Esophagus muscularis mucosa (tissue), 4 donors: ENCODE data around the gene CASTOR1. TPM values are rescaled to one million over a fixed set of nuclear protein-coding genes. Genes with fewer than 3 reads are reported as not detected.
A peak's percentile ranks its signal among the peaks of the same experiment; 100 is the strongest.

Experiments used
- DNase-seq: peaks from one replicate; pipeline ENCODE4 v3.0.0-alpha.2; 2017; ENCODE audit errors: extremely low spot score
- H3K27ac ChIP-seq, 4 donors: fragments of 200-600 bp; sonication (generic); replicated peaks in 1 of 4; 1 replicate in 3 of 4; 2 replicates in 1 of 4; pipeline ENCODE4 v1.5.1; 2016 to 2019; ENCODE audit warnings: mild to moderate bottlenecking in 1 of 4
- H3K27me3 ChIP-seq, 4 donors: fragments of 200-600 bp; sonication (generic); one replicate each; pipeline versions ENCODE4 v1.5.1 to v1.6.0; 2016 to 2019
- H3K36me3 ChIP-seq, 4 donors: fragments of 200-600 bp; sonication (generic); one replicate each; pipeline ENCODE4 v1.5.1; 2016 to 2019
- H3K4me1 ChIP-seq, 4 donors: fragments of 200-600 bp; sonication (generic); one replicate each; pipeline ENCODE4 v1.5.1; 2016 to 2019
- H3K4me3 ChIP-seq, 4 donors: fragments of 200-600 bp; sonication (generic); 1 replicate in 2 of 4; 2 replicates in 2 of 4; pipeline ENCODE4 v1.5.1; 2016 to 2019; ENCODE audit warnings: mild to moderate bottlenecking in 4 of 4, moderate library complexity in 1 of 4
- H3K9me3 ChIP-seq, 4 donors: fragments of 200-600 bp; sonication (generic); 1 replicate in 3 of 4; 2 replicates in 1 of 4; pipeline ENCODE4 v1.5.1; 2016 to 2019
- EP300 ChIP-seq: sonication (generic); formaldehyde crosslinking; IDR thresholded peaks from one replicate; pipeline ENCODE4 v1.6.1; 2017; ENCODE audit warnings: antibody characterized with exemption
- POLR2A ChIP-seq: fragments of 450-650 bp; IDR thresholded peaks from one replicate; pipeline ENCODE4 v1.6.1; 2017; ENCODE audit warnings: antibody characterized with exemption, moderate library complexity, mild to moderate bottlenecking, low read depth
- POLR2AphosphoS5 ChIP-seq, 2 donors: sonication (generic); formaldehyde crosslinking; IDR thresholded peaks; one replicate each; pipeline ENCODE4 v1.6.1; 2017; ENCODE audit warnings: antibody characterized with exemption in 2 of 2
- WGBS: methylation state at CpG from one replicate; pipeline ENCODE4 v1.1.5; 2018; 5-methylcytosine and 5-hydroxymethylcytosine counted together
- intact Hi-C: fragments of 100-400 bp; cut with DNase I; formaldehyde crosslinking; loops from one replicate; pipeline ENCODE4 v1.15.1; 2023
- total RNA-seq, 4 donors: library from RNA; depleted of rRNA; stranded (reverse); fragments of >200 nt; gene quantifications; one replicate each; pipeline versions ENCODE4 v1.1.0 to v1.2.1, GENCODE V29; 2016
- TF ChIP-seq, protein P1 (sequence below), 3 experiments: fragments of 200-600 bp in 2 of 3; fragments of 450-650 bp in 1 of 3; sonication (generic) in 2 of 3; IDR thresholded peaks; one replicate each; pipeline ENCODE4 v1.5.1; 2017 to 2019; ENCODE audit warnings: antibody characterized with exemption in 3 of 3, mild to moderate bottlenecking in 2 of 3, moderate library complexity in 1 of 3

Gene CASTOR1
- total RNA-seq, 4 donors from 2014 or later, result 16.5 to 19.4 (median 17.8) TPM

DNA sequence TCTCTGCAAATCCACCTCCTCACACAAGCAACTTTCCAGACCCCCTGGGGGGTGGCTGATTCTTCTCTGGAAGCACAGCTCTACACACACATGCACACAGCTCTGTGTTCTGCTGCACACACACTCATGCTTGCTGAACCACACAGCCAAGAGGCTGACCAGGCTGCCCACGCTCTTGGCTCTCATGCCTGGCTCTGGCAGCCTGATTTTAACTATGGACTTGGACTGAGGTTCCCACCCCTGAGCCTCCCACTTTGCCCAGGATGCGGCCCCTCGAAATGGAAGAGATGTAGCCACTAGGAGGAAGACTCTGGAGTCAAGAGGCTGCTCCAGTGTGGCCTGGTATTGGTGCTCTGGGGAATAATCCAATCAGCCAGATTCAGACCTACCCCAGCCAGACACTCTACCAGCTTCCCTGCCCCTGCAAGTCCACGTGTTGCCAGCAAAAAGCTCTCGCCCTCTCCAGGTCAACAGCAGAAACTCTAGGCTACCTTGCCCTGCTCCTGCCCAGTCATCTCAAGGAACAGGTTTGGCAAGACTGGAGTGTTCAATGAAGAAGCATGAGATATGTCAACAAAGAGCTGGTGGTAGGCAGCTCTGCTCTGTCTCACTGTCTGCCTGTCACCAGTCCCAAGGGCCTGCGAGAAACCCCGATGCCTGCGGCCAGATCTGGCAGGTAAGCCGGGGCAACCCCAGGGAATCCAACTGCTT, 8.8 kb upstream of the CASTOR1 start:
- Histone ChIP-seq H3K36me3 (peaks cover 53 to 96% (median 84%) of the 10 kb centered on the region in 4 donors), H3K27ac (peak overlapping the region in 3 of 4 donors; percentile 3 to 42 (median 40)), H3K4me3 (no peak overlapping the region), H3K9me3 (no peaks in the 10 kb centered on the region), H3K27me3 (no peaks in the 10 kb centered on the region), H3K4me1 (peaks cover 30 to 50% (median 38%) of the 10 kb centered on the region in 4 donors)
- intact Hi-C loops, result no loop called here
- TF ChIP-seq POLR2AphosphoS5 (IDR thresholded peaks at IDR 0.05) (no peak), POLR2A (no peak), EP300 (no peak)
- TF ChIP-seq, protein P1, sequence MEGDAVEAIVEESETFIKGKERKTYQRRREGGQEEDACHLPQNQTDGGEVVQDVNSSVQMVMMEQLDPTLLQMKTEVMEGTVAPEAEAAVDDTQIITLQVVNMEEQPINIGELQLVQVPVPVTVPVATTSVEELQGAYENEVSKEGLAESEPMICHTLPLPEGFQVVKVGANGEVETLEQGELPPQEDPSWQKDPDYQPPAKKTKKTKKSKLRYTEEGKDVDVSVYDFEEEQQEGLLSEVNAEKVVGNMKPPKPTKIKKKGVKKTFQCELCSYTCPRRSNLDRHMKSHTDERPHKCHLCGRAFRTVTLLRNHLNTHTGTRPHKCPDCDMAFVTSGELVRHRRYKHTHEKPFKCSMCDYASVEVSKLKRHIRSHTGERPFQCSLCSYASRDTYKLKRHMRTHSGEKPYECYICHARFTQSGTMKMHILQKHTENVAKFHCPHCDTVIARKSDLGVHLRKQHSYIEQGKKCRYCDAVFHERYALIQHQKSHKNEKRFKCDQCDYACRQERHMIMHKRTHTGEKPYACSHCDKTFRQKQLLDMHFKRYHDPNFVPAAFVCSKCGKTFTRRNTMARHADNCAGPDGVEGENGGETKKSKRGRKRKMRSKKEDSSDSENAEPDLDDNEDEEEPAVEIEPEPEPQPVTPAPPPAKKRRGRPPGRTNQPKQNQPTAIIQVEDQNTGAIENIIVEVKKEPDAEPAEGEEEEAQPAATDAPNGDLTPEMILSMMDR (IDR thresholded peaks at IDR 0.05), result no peak
- 100% methylated on average over 3 of the region's 9 CpGs for WGBS
- no peak for DNase-seq

DNA sequence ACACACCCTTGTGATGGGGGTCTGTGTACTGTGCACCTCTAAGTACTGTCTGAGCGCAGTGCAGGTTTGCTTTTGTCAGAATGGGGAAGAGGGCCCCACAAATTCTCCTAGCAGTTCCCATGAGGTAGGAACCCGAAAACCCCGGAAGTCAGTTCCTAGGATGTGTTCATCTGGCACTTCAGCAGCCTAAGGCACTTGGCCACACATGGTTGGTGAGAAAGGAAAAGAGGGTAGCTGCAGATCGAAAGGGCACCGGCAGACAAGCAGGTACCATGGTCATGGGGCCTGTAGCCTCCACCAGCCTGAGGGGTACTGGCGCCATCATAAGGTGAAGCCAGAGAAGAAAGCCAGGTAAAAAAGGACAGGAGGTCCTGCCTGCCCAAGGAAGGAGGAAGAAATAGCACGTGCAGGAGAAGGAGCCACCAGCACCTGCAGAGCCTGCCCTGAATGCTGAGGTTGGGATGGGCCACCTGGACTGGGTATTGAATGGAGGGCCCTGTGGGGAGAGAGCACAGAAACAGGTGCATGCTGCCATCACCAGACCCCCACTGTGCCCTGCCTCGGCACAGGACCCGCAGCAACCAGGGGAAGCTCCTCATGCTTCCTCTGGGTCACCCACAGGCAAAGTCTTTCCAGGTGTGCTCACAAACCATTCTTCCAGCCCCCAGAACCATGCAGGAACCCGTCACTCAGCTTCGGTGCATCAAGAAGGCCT, 8.1 kb upstream of the CASTOR1 start:
- Histone ChIP-seq H3K27me3 (no peaks in the 10 kb centered on the region), H3K9me3 (no peaks in the 10 kb centered on the region), H3K4me1 (peaks cover 23 to 43% (median 33%) of the 10 kb centered on the region in 4 donors), H3K4me3 (no peak overlapping the region), H3K36me3 (peaks cover 55 to 100% (median 91%) of the 10 kb centered on the region in 4 donors), H3K27ac (no peak overlapping the region)
- intact Hi-C loops, result no loop called here
- DNase-seq, result no peak
- 94% methylated on average over 11 of the region's 11 CpGs for WGBS
- TF ChIP-seq POLR2A, result no peak
- TF ChIP-seq EP300, result no peak
- TF ChIP-seq, protein P1 (IDR thresholded peaks at IDR 0.05), result no peak
- no peak for TF ChIP-seq POLR2AphosphoS5 (IDR thresholded peaks at IDR 0.05)

DNA sequence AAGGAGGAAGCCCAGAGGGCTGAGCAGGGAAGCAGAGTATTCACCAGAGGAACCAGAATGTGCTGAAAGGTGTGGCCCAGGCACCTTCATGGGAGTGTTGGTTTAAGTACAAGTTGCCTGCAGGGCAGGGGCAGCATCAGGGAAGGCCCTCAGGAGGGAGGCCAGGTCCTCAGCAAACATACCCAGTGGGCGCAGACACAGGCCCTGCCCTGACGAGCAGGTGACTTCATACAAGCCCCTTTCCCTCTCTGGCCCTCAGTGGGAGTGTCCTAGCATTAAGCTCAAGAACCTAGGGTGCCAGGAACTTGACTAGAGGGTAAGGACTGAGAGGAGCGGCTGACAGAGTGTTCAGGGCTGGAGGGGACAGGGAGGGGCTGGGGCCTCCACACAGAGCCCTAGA, 7.5 kb upstream of the CASTOR1 start:
- DNase-seq, result no peak
- no peaks in the 10 kb centered on the region for H3K9me3 ChIP-seq
- WGBS, result 92% methylated on average over 3 of the region's 3 CpGs
- no peak overlapping the region for H3K27ac ChIP-seq
- H3K4me1 ChIP-seq, result peaks cover 23 to 44% (median 33%) of the 10 kb centered on the region in 4 donors
- TF ChIP-seq, protein P1 (IDR thresholded peaks at IDR 0.05), result no peak
- TF ChIP-seq EP300 (no peak), POLR2A (no peak), POLR2AphosphoS5 (IDR thresholded peaks at IDR 0.05) (no peak)
- no peak overlapping the region for H3K4me3 ChIP-seq
- no peaks in the 10 kb centered on the region for H3K27me3 ChIP-seq
- intact Hi-C loops, result no loop called here
- peaks cover 55 to 100% (median 95%) of the 10 kb centered on the region in 4 donors for H3K36me3 ChIP-seq

DNA sequence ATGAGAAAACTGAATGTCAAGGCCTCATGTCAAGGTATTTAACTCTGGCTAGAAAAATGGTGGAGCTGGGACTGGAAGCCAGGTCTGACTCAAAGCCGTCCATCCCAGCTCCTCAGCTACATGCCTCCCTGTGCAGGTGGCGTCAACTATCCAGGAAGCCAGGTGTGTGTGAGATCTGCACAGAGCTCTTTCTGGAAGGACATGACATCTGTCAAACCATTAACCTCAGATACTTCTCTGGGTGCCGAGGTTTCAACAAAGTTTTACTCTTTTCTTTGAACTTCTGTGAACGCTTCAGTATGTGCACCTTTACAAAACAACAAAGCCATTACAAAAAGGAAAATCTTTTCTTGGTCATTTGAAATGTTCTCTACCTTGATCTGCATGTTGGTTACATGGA, 7.0 kb upstream of the CASTOR1 start:
- H3K27ac ChIP-seq, result no peak overlapping the region
- H3K4me1 ChIP-seq, result peaks cover 23 to 44% (median 33%) of the 10 kb centered on the region in 4 donors
- no peak overlapping the region for H3K4me3 ChIP-seq
- H3K36me3 ChIP-seq, result peaks cover 55 to 96% (median 93%) of the 10 kb centered on the region in 4 donors
- H3K27me3 ChIP-seq, result no peaks in the 10 kb centered on the region
- DNase-seq, result no peak
- 94% methylated on average over 4 of the region's 4 CpGs for WGBS
- H3K9me3 ChIP-seq, result no peaks in the 10 kb centered on the region
- intact Hi-C loops, result no loop called here
- TF ChIP-seq, protein P1 (IDR thresholded peaks at IDR 0.05), result no peak
- TF ChIP-seq POLR2A (no peak), EP300 (no peak), POLR2AphosphoS5 (IDR thresholded peaks at IDR 0.05) (no peak)
